Caco-2 (cell line): ENCODE measurements around the gene CAMK4. TPM values are rescaled to one million over a fixed set of nuclear protein-coding genes. Genes with fewer than 3 reads are reported as not detected.

ENCODE experiments used
- BruUV-seq: library from RNA; stranded (reverse); fragments of 400-500 nt; replicated peaks from 2 replicates; lab custom pipeline; 2021; lab: Mats Ljungman, UMichigan
- CTCF ChIA-PET: fragments of 300-600 bp; sonication (Branson Sonifier 250); formaldehyde crosslinking; loops from one replicate; lab custom pipeline; 2022; ENCODE audit warnings: antibody characterized with exemption; lab: Charles Lee
- POLR2A ChIA-PET: fragments of 300-600 bp; sonication (Branson Sonifier 250); formaldehyde crosslinking; loops from one replicate; lab custom pipeline; 2022; ENCODE audit warnings: antibody characterized with exemption; lab: Charles Lee
- DNase-seq, 2 experiments: peaks; one replicate each; pipeline versions ENCODE4 v3.0.0 to v3.0.0-alpha.2; 2020 to 2022
- H3K27me3 ChIP-seq: replicated peaks from 2 replicates; pipeline ENCODE4 v1.6.0; 2011; ENCODE audit warnings: low read length; ENCODE audit not compliant: control insufficient read depth, insufficient read depth
- H3K36me3 ChIP-seq: 2 replicates; pipeline ENCODE4 v1.5.1; 2011; ENCODE audit warnings: low read length; ENCODE audit not compliant: control insufficient read depth, insufficient read depth
- H3K4me1 ChIP-seq: fragments of 250-450 bp; sonication (Bioruptor Pico); 2 replicates; pipeline ENCODE4 v1.5.1; 2020; ENCODE audit warnings: mild to moderate bottlenecking
- H3K4me3 ChIP-seq: 2 replicates; pipeline ENCODE4 v1.5.1; 2011; ENCODE audit warnings: low read depth, mild to moderate bottlenecking, control low read depth, low read length
- H3K9me3 ChIP-seq: fragments of 250-450 bp; sonication (Bioruptor Pico); 2 replicates; pipeline ENCODE4 v1.5.1; 2020; ENCODE audit warnings: mild to moderate bottlenecking, moderate library complexity
- H3K27ac Mint-ChIP-seq: one replicate; pipeline ENCODE4 v1.8.0; 2022; ENCODE audit warnings: mixed read lengths; ENCODE audit not compliant: unreplicated experiment
- H3K27me3 Mint-ChIP-seq: one replicate; pipeline ENCODE4 v1.8.0; 2022; ENCODE audit warnings: mixed read lengths; ENCODE audit not compliant: insufficient read depth, unreplicated experiment
- H3K36me3 Mint-ChIP-seq: one replicate; pipeline ENCODE4 v1.8.0; 2022; ENCODE audit warnings: mild to moderate bottlenecking, mixed read lengths; ENCODE audit not compliant: insufficient read depth, unreplicated experiment
- H3K4me1 Mint-ChIP-seq: one replicate; pipeline ENCODE4 v1.8.0; 2022; ENCODE audit warnings: low read depth, mixed read lengths; ENCODE audit not compliant: unreplicated experiment
- H3K4me3 Mint-ChIP-seq: one replicate; pipeline ENCODE4 v1.8.0; 2022; ENCODE audit warnings: mild to moderate bottlenecking, moderate library complexity, mixed read lengths; ENCODE audit not compliant: unreplicated experiment
- H3K9me3 Mint-ChIP-seq: one replicate; pipeline ENCODE4 v1.8.0; 2022; ENCODE audit warnings: mixed read lengths; ENCODE audit not compliant: unreplicated experiment
- CTCF ChIP-seq, 2 experiments: fragments of 200-600 bp in 1 of 2; IDR thresholded peaks; 1 replicate in 1 of 2; 2 replicates in 1 of 2; pipeline versions ENCODE4 v1.5.1 to v1.8.0; 2011 to 2022; ENCODE audit warnings: antibody characterized with exemption in 1 of 2, control low read depth in 1 of 2, inconsistent platforms in 1 of 2, low read depth in 1 of 2, low read length in 1 of 2, mild to moderate bottlenecking in 1 of 2, moderate library complexity in 1 of 2; ENCODE audit not compliant: insufficient read depth in 1 of 2, severe bottlenecking in 1 of 2, unreplicated experiment in 1 of 2
- intact Hi-C: fragments of 100-400 bp; cut with micrococcal nuclease; formaldehyde crosslinking; loops from one replicate; pipeline ENCODE4 v1.10.0; 2022; ENCODE audit not compliant: unreplicated experiment
- total RNA-seq: library from RNA; stranded (reverse); gene quantifications from 2 replicates; pipeline ENCODE4 v1.2.3, GENCODE V29; 2022

The CAMK4 gene
- total RNA-seq, 1 experiment from 2014 or later: not detected

GRCh38 chr5:111238431-111239225 lies 14.4 kb downstream of the CAMK4 start:
- no peaks in the 10 kb centered on the region for H3K9me3 Mint-ChIP-seq
- no peak for TF ChIP-seq CTCF (IDR thresholded peaks at IDR 0.05; ENCODE audit: insufficient read depth in 1 of 2, low read depth in 1 of 2, low read length in 1 of 2, severe bottlenecking in 1 of 2, unreplicated experiment in 1 of 2)
- no peak for DNase-seq
- H3K4me3 Mint-ChIP-seq: no peak overlapping the region
- peaks cover 36% of the 10 kb centered on the region for H3K27me3 Mint-ChIP-seq
- no TSS peak for BruUV-seq
- Histone ChIP-seq H3K36me3 (no peaks in the 10 kb centered on the region), H3K4me3 (no peak overlapping the region), H3K27me3 (peaks cover 2% of the 10 kb centered on the region; the same call in 1 of the 2 replicates), H3K9me3 (no peaks in the 10 kb centered on the region), H3K4me1 (no peaks in the 10 kb centered on the region)
- no peaks in the 10 kb centered on the region for H3K36me3 Mint-ChIP-seq
- intact Hi-C loops: no loop called here
- CTCF ChIA-PET: no interaction called here
- no peaks in the 10 kb centered on the region for H3K4me1 Mint-ChIP-seq
- POLR2A ChIA-PET: interaction anchor here (0.5 kb wide), 1 partner anchor 26 kb away, joined by 3 read pairs; no protein-coding TSS in a partner anchor
- H3K27ac Mint-ChIP-seq: no peak overlapping the region

GRCh38 chr5:111241696-111242095 lies 17.5 kb downstream of the CAMK4 start:
- intact Hi-C loops: no loop called here
- Mint-ChIP-seq H3K9me3 (no peaks in the 10 kb centered on the region), H3K27me3 (peaks cover 32% of the 10 kb centered on the region), H3K4me1 (no peaks in the 10 kb centered on the region), H3K27ac (no peak overlapping the region), H3K36me3 (no peaks in the 10 kb centered on the region), H3K4me3 (no peak overlapping the region)
- POLR2A ChIA-PET: no interaction called here
- no TSS peak for BruUV-seq
- no peak overlapping the region for H3K4me3 ChIP-seq
- no peak for DNase-seq
- no peaks in the 10 kb centered on the region for H3K27me3 ChIP-seq
- H3K4me1 ChIP-seq: no peaks in the 10 kb centered on the region
- CTCF ChIA-PET: no interaction called here
- H3K9me3 ChIP-seq: no peaks in the 10 kb centered on the region
- no peaks in the 10 kb centered on the region for H3K36me3 ChIP-seq
- TF ChIP-seq CTCF (IDR thresholded peaks at IDR 0.05; ENCODE audit: insufficient read depth in 1 of 2, low read depth in 1 of 2, low read length in 1 of 2, severe bottlenecking in 1 of 2, unreplicated experiment in 1 of 2): no peak

GRCh38 chr5:111242606-111243005 lies 18.4 kb downstream of the CAMK4 start:
- Histone ChIP-seq H3K4me3 (no peak overlapping the region), H3K36me3 (no peaks in the 10 kb centered on the region), H3K4me1 (no peaks in the 10 kb centered on the region), H3K9me3 (no peaks in the 10 kb centered on the region), H3K27me3 (no peaks in the 10 kb centered on the region)
- TF ChIP-seq CTCF (IDR thresholded peaks at IDR 0.05; ENCODE audit: insufficient read depth in 1 of 2, low read depth in 1 of 2, low read length in 1 of 2, severe bottlenecking in 1 of 2, unreplicated experiment in 1 of 2): no peak
- BruUV-seq: no TSS peak
- Mint-ChIP-seq H3K4me3 (no peak overlapping the region), H3K36me3 (no peaks in the 10 kb centered on the region), H3K27me3 (peaks cover 30% of the 10 kb centered on the region), H3K9me3 (no peaks in the 10 kb centered on the region), H3K27ac (no peak overlapping the region), H3K4me1 (no peaks in the 10 kb centered on the region)
- ChIA-PET CTCF (no interaction called here), POLR2A (no interaction called here)
- no peak for DNase-seq
- intact Hi-C loops: no loop called here
